GM18867 (cell line): ENCODE data around the gene NCOA5.

Source experiments
- ATAC-seq: cut with Tn5 transposase; IDR thresholded peaks from one replicate; pipeline ENCODE4 v1.9.1; 2021; ENCODE audit warnings: mild to moderate bottlenecking, moderate library complexity; ENCODE audit not compliant: unreplicated experiment

NCOA5 gene

DNA sequence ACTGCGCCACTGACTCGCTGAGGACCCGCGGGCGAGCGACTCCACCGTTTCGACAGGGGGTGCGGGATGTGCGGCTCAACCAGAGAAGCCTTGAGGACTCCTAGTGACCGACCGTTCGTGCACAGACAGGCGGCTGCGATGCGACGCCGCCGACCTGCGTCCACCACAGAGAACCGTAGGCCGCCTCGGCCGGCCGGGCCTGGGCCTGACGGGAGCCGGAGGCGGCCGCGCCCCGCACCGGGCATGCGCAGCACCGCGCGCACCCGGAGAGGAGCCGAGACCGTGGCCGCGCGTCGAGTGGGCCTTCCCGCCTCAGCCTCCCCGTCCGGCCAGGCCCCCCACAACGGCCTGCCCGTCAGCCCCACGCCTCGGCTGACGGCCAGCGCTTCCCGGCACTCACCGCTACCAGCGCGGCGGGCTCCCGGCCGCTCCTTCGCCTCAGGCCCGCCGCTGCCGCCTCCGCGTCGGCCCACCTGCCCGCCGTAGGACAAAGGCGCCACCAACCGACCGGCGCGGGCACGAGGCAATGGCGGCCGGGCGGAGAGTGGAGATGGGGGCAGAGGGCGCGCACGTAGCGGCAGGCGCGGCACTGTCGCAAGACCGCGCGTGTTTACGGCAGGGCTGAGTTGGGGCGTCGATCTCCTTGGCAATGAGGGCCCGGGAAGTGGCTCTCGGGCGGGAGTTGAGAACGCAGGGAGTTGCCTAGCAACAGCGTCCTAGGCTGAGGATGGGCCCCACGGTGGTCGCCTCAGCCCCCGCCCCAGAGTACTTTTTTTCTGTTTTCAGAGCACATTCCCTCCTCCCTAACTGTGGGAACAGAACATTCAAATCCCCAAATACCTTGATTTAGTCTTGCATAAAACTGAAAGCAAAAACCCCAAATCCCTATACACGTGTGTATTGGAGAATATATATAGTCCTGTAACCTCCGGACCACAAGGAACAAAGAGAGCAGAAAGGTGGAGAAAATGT is at the start of gene NCOA5:
NCOA5 (minus strand) TSS at position 546 of the 972 bp plus-strand sequence. CDS start 10,538 bp downstream, outside the sequence.
- ATAC-seq: peak; percentile 79

DNA sequence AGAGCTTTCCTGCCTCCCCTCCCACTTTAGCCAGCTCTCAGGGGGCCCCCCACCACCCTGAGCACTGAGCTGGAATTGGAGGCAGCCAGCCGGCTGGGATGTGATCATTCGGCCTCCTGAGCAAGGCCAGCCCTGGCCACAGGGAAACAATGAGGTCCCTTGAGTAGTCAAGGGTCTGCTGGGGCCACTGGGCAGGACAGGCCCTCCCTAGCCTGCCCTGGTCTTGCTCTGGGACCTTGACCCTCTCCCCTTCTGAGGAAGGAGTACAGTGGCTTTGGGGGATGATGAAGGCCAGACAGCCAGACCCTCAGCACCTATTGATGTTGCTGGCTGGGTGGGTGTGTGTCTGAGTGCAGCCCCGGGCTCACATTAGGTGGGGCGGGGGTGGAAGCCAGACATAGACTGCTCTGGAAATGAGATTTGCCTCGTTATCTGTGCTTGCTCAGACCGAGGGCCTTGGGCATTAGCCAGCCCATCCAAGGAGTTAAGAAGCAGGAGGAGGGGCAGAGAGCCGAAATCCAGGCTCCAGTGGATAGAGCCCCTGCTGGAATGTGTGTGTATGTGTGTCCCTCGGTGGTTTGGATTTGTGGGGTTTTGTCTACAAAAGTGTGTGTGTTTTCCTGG is 49.6 kb upstream of the NCOA5 start:
- no peak for ATAC-seq

DNA sequence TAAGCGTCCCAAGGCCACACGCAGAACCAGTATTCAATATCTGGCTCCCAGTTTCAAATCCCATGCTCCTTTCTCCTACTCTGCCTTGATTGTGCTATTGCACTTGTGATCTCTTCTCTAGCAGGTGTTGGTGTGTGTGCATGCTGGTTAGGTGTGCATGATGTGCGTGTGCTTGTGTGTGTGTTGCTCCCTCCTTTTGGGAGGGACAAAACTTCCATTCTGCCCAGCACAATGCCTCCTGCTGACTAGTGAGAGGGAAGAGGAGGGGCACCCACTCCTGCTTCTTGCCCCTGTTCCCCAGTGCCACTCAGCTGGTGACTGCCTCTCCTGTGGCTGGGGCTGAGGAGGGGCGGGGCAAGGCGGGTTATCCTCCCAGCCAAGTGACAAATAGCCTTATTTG is 48.1 kb upstream of the NCOA5 start:
- ATAC-seq: no peak

DNA sequence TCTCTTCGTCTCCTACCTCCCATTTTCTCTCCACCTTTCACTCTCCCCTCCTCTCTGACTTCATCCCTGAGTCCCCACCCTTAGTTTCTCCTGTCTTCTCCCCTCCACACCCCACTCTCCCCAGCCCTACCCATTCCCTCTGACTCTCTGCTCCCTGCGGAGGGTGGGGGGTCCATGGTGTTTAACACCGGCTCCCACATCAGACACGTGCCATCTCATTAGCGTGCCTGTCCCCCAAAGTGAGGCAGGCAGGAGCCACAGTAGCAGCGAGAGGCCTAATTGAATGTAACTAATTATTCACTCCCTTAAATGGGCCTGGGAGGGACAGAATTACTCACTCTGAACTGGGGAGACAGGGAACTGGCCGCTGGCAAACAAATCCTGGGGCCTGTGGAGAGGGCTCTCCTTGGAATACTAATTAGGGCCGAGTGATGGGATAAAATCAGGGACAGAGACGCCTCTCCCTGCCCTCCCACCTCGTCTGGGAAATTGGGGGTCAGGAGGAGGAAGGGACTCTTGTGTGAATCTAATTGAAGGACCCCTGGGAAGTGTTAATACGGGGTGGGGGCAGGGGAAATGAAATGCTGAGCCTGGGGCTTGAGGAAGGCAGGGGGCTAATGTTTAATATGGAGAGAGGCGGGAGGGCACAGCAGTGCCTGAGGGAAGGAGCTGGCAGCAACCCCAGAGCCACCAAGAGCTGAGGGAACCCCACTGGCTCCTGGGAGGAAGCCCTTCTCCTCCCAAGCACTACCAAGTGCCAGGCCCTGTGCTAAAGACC is 46.3 kb upstream of the NCOA5 start:
- ATAC-seq: no peak

DNA sequence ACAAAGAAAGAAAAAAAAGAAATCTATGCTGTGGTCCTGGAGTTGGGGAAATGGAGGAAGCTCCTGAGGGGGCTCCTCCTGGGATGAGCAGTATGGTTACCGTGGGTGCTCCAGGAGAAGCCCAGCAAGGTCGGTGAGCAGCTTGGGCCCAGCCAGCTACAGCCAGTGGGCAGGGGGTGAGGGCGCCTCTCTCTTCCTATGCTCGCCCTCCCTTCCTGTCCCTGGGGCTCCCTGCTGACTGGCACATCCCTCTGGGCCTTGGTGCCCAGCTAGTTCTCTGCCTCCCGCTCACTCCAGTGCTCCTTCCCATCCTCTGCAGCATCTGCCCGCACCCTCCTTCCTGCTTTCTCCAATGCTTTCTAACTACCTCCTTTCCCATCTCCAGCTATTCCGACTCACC is 45.0 kb upstream of the NCOA5 start:
- ATAC-seq: no peak

DNA sequence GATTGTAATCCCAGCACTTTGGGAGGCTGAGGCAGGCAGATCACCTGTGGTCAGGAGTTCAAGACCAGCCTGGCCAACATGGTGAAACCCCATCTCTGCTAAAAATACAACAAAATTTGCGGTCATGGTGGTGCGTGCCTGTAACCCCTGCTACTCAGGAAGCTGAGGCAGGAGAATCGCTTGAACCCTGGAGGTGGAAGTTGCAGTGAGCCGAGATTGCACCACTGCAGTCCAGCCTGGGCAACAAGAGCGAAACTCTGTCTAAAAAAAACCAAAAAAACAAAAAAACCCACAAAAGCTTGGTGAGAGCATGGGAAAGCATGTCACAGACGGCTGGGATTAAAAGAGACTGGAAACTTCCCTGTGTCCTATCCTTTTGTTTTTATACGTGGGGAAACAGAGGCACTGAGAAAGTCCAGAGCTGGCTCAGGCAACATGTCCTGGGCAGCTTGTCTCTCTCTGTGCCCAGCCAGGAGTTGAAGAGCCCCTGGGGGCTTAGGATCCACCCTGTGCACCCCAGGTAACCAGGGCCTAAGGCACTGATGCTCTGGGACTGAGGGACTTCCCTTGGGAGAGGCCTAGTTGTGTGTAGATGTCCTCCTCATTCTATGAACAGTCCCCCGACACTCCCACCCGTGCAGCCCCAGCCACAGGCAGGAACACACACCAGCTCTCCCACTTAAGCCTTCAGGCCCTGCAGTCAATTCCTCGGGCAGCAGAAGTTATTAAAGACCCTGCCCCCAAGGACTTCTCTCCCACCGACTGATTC is 44.3 kb upstream of the NCOA5 start:
- ATAC-seq: no peak

DNA sequence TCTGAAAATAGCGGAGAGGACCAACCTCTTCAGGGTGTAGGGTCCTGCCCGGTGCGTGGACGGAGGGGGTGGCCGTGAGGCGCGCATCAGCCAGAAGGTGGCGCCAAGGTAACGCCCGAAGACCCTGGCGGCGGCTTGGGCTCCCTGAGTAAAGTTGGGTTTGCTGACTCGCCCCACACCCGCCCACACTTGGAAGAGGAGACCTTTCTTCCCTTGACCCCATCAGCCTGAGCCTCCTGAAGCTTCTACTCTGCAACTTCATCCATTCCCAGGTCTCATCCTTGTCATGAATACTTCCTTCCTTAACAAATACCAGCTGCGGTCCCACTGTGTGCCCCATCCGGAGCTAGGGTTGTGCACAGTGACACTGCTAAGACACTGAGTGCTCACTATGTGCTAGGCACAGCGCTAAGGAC is 43.0 kb upstream of the NCOA5 start:
- ATAC-seq: peak; percentile 57

DNA sequence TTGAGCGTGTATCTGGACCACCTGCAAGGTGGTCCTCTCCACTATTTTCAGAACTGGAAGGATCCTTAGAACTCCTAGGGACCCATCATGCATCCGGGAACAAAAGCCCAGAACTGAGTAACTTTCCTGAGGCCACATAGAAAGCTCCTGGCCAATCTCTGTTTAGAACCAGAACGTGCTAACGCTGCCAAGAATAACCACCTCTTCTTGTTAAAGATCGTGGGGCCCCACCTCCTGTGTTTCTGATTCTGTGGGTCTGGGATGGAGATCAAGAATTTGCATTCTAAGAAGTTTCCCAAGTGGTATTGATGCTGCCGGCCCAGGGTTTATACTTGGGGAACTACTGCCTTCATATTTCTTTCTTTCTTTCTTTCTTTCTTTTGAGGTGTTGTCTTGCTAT is 41.6 kb upstream of the NCOA5 start:
- ATAC-seq: no peak

DNA sequence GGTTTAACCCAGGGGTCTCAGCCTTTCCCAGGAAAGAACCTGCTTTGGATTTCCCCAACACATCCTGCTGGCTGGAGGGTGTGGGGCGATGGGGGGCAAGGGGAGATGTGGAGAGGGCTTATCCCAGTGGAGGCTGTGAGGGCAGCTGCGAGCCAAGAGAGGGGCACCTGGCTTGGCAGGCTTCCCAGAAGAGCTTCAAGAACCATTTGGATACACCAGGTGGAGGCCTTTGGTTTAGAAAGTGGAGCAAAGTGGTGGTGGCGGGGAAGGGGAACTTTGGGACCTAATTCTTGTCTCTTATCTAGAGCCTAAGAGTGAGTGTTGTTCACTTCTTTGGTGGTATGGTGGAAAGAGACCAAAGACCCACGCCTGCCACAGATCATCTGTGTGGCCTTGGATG is 40.8 kb upstream of the NCOA5 start:
- ATAC-seq: no peak

DNA sequence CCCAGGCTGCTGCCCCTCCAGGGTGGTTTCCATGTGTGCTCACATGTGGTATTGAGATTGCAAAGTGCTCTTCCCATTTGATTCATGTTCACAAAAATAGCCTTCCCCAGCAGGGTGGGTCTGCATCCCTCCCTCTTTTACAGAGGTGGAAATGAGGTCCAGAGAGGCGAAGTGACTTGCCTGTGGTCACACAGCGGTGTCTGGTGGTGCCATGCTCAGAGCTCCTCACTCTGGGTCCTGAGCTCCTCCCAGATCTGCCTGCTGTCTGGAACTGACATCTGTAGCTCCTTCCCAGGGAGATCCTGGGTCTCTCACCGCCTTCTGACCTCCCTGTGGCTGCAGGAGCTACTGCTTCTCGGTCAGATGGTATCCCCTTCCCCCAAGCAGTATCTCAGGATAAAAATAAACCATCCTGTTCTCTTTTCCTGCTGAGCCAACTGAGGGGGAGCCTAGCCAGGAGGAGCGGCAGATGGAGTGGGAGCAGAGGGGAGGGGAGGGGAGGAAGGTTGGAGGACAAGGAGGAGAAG is 40.3 kb upstream of the NCOA5 start:
- ATAC-seq: no peak

DNA sequence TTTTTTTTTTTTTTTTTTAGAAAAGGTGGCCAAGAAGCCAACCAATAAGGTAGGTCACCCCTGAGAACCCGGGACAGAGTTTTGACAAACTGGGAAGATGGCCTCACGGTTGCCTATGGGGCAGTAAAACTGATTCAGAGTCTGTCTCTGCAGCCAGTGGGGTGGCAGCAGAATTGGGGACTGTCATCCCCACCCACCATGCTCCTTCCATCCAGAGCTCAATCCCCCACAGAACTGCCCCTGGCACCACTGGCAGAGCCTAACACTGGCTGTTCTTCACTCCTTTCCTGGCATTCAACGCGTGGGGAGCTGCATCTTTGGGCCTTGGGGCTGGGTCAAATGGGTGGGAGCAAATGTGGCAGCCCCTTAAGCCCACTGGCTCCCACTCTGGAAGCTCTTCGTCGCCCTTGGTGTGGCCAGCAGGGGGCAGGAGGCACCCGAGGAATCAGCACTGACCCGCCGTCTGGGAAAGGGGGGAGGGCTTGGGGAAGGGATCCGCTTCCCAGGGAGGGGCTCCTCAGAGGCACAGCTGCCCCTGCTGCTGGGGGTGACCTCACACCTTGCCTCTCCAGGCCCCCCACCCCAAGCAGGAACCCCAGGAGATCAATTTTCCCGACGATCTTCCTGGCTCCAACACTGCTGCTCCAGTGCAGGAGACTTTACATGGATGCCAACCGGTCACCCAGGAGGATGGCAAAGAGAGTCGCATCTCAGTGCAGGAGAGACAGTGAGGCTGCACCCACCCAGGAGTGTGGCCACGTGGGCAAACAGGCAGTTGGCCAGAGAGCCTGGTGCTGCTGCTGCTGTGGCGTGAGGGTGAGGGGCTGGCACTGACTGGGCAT is 38.8 kb upstream of the NCOA5 start:
- no peak for ATAC-seq

DNA sequence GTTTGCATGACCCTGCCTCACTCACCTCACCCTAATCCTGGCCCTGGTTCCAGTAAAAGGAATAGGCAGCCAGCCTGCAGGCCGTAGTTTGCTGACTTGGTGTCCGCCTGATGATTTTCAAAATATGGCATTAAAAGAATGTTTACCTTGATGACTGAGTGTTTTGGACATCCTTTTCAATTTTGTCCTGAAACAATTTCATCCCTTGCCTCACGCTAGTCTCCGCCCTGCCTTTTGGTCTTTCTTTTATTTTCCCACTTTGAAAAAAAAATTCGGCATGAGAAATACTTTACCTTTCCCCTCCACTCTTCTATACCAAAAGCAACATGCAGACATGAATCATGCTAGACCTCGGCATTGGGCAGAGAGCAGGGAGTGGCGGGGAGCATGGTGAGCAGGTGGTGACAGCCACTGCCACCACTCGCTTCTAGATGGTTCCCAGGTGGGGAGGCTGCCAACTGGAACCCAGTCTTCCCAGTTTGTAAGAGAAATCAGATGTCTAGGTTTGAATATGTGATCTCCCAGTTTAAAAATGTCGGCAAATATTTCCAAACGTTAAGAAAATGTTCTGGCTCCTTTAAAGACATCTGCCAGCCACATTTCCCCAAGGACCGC is 37.7 kb upstream of the NCOA5 start:
- ATAC-seq: no peak

DNA sequence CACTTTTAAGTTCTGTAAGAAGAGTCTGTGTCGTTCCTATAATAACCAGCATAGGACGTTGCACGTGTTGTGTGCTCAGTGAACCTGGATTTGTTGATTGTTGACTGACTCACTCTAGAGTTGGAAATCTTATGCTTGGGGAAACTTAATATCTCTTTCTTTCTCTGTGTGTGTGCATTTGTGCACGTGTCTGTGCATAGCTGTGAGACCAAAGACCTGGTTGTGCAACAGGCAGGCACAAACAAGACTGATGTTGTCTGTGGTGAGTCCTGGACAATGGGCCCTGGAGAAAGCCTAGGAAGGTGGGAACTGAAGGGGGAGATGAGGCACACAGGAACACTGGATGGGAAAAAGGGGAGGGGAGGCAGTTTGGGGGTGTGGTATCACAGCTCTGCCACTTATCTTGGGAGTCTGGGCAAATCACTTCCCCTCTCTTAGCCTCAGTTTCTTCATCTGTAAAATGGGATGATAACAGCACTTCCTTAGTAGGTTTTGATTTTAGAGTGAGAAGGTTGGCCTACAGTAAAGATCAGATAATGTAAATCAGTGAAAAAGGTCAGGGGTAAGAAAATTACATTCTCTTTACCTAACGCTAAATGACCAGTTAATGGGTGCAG is 36.8 kb upstream of the NCOA5 start:
- ATAC-seq: no peak

DNA sequence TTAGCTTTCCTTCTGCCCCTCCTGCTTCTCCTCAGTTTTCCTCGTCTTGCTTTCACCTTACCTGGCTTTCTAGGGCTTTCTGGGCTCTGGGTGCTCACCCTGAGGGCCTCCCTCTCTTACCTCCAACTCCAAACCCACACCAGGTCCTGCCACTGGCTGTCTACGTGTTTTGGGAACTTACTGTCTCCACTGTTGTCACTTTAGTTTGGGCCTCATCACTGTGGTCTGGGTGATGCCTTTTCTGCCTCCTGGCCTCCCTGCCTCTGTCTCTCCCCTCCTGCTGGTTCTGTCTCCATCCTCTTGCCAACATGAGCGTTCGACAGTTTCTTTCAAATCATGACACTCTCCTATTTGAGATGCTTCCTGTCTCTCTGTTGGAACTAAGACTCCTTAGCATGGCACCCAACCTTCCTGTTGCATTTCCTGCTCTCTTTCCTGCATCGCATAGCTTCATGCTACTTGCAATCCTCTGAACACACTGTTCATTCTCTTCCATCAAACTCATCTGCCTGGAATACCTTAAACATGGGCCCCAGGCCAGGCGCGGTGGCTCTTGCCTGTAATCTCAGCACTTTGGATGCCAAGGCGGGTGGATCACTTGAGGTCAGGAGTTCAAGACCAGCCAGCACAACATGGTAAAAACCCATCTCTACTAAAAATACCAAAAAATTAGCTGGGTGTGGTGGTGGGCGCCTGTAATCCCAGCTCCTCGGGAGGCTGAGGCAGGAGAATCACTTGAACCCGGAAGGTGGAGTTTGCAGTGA is 33.9 kb upstream of the NCOA5 start:
- ATAC-seq: no peak

DNA sequence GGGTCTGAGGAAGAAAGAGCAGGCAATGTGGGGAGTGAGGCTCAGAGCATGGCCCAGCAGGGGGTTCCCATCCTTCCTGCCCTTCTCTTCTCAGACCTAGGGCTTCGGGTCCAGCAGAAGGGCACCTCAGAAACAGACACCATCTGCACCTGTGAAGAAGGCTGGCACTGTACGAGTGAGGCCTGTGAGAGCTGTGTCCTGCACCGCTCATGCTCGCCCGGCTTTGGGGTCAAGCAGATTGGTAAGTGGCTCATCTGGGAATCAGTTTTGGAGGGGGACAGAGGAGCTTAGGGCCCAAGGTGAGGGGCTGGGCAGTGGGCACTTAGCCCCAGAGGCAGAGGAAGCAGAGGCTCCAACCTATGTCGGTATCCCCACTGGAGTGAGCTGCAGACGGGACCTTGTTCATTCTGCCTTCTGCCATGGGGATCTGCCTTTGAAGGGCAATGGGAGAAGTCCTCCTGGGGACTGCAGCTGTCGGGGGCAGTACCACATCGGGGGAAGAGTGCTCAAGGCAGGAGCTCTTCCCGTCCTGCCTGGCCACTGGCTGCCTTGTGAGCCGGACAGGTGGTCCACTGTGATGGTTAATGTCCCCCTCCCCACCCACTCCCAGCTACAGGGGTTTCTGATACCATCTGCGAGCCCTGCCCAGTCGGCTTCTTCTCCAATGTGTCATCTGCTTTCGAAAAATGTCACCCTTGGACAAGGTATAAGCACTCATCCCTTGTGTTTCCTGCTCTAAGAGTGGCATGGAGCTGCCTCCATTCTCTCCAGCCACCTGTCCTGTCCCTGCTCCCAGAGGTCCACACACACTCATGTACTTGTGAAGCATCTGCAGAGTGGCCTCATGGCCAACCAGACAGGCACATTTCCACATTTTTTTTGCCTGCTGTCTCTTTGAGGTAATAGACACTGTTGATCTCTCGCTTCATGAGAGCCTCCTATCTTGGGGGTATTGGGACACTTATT is 33.0 kb upstream of the NCOA5 start:
- no peak for ATAC-seq

DNA sequence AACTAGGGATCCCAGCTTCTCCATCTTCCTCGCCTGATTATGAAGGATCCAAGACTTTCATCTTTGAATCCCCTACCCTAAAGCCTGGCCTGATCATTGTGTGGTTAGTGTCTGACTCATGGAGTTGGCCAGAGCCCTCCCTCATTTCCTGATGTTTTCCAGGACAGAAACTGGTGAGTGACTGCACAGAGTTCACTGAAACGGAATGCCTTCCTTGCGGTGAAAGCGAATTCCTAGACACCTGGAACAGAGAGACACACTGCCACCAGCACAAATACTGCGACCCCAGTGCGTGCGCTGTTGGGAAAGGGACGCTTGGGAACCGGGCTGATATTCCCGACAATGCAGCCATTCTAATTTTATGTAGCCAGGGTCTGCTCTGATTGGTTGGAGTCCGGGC is 32.3 kb upstream of the NCOA5 start:
- no peak for ATAC-seq
